NT2/D1 (cell line): ENCODE data around the gene ZNF17.

Experiments
- DNase-seq: peaks from one replicate; pipeline ENCODE4 v3.0.0-alpha.2; 2011; ENCODE audit warnings: low read depth, low spot score
- H3K27me3 ChIP-seq: 2 replicates; pipeline ENCODE4 v1.6.0; 2011; ENCODE audit warnings: mild to moderate bottlenecking; ENCODE audit not compliant: insufficient read length, insufficient read depth
- H3K36me3 ChIP-seq: 2 replicates; pipeline ENCODE4 v1.6.1; 2011; ENCODE audit warnings: mild to moderate bottlenecking, low read length, mixed read lengths; ENCODE audit not compliant: insufficient read depth, insufficient read length
- H3K4me1 ChIP-seq: 2 replicates; pipeline ENCODE4 v1.5.1; 2011; ENCODE audit not compliant: insufficient read depth, insufficient read length
- H3K4me3 ChIP-seq: 2 replicates; pipeline ENCODE4 v1.5.1; 2011; ENCODE audit warnings: low read depth; ENCODE audit not compliant: insufficient read length
- H3K9ac ChIP-seq: 2 replicates; pipeline ENCODE4 v1.6.0; 2011; ENCODE audit warnings: low read depth; ENCODE audit not compliant: insufficient read length
- H3K9me3 ChIP-seq: 2 replicates; pipeline ENCODE4 v1.5.1; 2011; ENCODE audit warnings: mild to moderate bottlenecking, low read length; ENCODE audit not compliant: insufficient read depth
- SUZ12 ChIP-seq: IDR thresholded peaks from 2 replicates; pipeline ENCODE4 v1.6.1; 2011; ENCODE audit not compliant: insufficient read length, insufficient read depth; ENCODE audit errors: extremely low read depth
- YY1 ChIP-seq: IDR thresholded peaks from 2 replicates; pipeline ENCODE4 v1.6.1; 2011; ENCODE audit not compliant: insufficient read length, insufficient read depth
- ZNF274 ChIP-seq: IDR thresholded peaks from 2 replicates; pipeline ENCODE4 v1.6.1; 2011; ENCODE audit warnings: mild to moderate bottlenecking, low read depth, low read length

Gene ZNF17

GRCh38 chr19:57376151-57376550 lies 34.8 kb upstream of the ZNF17 start:
- H3K9ac ChIP-seq, result no peak overlapping the region
- no peaks in the 10 kb centered on the region for H3K4me1 ChIP-seq
- no peak overlapping the region for H3K4me3 ChIP-seq
- H3K9me3 ChIP-seq, result peaks cover 39% of the 10 kb centered on the region; the same call in 1 of the 2 replicates
- no peaks in the 10 kb centered on the region for H3K27me3 ChIP-seq
- DNase-seq, result no peak
- TF ChIP-seq ZNF274, result no peak
- no peak for TF ChIP-seq YY1
- no peak for TF ChIP-seq SUZ12
- peaks cover 38% of the 10 kb centered on the region for H3K36me3 ChIP-seq

- H3K27me3 ChIP-seq, result no peaks in the 10 kb centered on the region
- H3K36me3 ChIP-seq, result peaks cover 28% of the 10 kb centered on the region
- H3K4me3 ChIP-seq, result no peak overlapping the region
- no peak overlapping the region for H3K9ac ChIP-seq
- peaks cover 38% of the 10 kb centered on the region; the same call in 1 of the 2 replicates for H3K9me3 ChIP-seq
- no peaks in the 10 kb centered on the region for H3K4me1 ChIP-seq
- TF ChIP-seq ZNF274, result peak; percentile 43; the same call in 1 of the 2 replicates
- no peak for TF ChIP-seq SUZ12
- TF ChIP-seq YY1, result no peak
- DNase-seq, result no peak
Observed at GRCh38 chr19:57377498-57378146, 33.3 kb upstream of the ZNF17 start.

- TF ChIP-seq YY1 (no peak), ZNF274 (no peak), SUZ12 (no peak)
Observed at GRCh38 chr19:57380923-57381322, 30.0 kb upstream of the ZNF17 start.

GRCh38 chr19:57382806-57383488 lies 28.0 kb upstream of the ZNF17 start:
- DNase-seq, result no peak
- Histone ChIP-seq H3K9me3 (peaks cover 8% of the 10 kb centered on the region; the same call in 1 of the 2 replicates), H3K27me3 (no peaks in the 10 kb centered on the region), H3K36me3 (peaks cover 5% of the 10 kb centered on the region), H3K9ac (no peak overlapping the region), H3K4me3 (no peak overlapping the region), H3K4me1 (no peaks in the 10 kb centered on the region)
- no peak for TF ChIP-seq YY1
- TF ChIP-seq SUZ12, result no peak
- no peak for TF ChIP-seq ZNF274

More at GRCh38 chr19:57380923-57381322, 30.0 kb upstream of the ZNF17 start:
- H3K9me3 ChIP-seq, result peaks cover 20% of the 10 kb centered on the region; the same call in 1 of the 2 replicates
- H3K4me1 ChIP-seq, result no peaks in the 10 kb centered on the region
- H3K27me3 ChIP-seq, result no peaks in the 10 kb centered on the region
- H3K4me3 ChIP-seq, result no peak overlapping the region
- peaks cover 15% of the 10 kb centered on the region for H3K36me3 ChIP-seq
- DNase-seq, result no peak
- H3K9ac ChIP-seq, result no peak overlapping the region

GRCh38 chr19:57389194-57389729 lies 21.7 kb upstream of the ZNF17 start:
- Histone ChIP-seq H3K9me3 (no peaks in the 10 kb centered on the region), H3K4me1 (no peaks in the 10 kb centered on the region), H3K4me3 (peak overlapping the region; percentile 26), H3K9ac (peak overlapping the region; percentile 21), H3K27me3 (no peaks in the 10 kb centered on the region), H3K36me3 (peaks cover 10% of the 10 kb centered on the region)
- no peak for DNase-seq
- TF ChIP-seq SUZ12, result no peak
- no peak for TF ChIP-seq YY1
- TF ChIP-seq ZNF274, result no peak

- Histone ChIP-seq H3K4me3 (peak within 1 kb of the TSS; percentile 66), H3K9me3 (no peaks in the 10 kb centered on the region), H3K4me1 (no peaks in the 10 kb centered on the region), H3K27me3 (no peaks in the 10 kb centered on the region), H3K9ac (peak within 1 kb of the TSS; percentile 79), H3K36me3 (peaks cover 14% of the 10 kb centered on the region)
- DNase-seq, result peak; percentile 97
- TF ChIP-seq YY1 (no peak), ZNF274 (no peak), SUZ12 (no peak)
Observed at GRCh38 chr19:57389730-57390598, 21.0 kb upstream of the ZNF17 start, which contains the start of gene ZNF548. TSS of gene ZNF548 (plus strand) at chr19:57389854. CDS start at chr19:57390100, 246 bp downstream.
